ENCODE data around the gene GPBP1L1.

GRCh38 chr1:45583666-45584350 lies 102.5 kb downstream of the GPBP1L1 start, which contains the start of gene NASP:
- TF ChIP-seq CTCF (optimal IDR thresholded peaks at IDR 0.05 in 1 of 3, IDR thresholded peaks at IDR 0.05 in 1 of 3, conservative IDR thresholded peaks at IDR 0.05 in 1 of 3; ENCODE audit: extremely low read depth in 1 of 3, insufficient read depth in 2 of 3, low read length in 3 of 3), result peak in 1 of 3 experiments; percentile 10
- TF ChIP-seq EZH2 (IDR thresholded peaks at IDR 0.05; ENCODE audit: low read length), result no peak
